HepG2 (cell line): Measurements from ENCODE around the gene RANBP17. TPM values are rescaled to one million over a fixed set of nuclear protein-coding genes. Genes with fewer than 3 reads are reported as not detected.

Experiments
- ATAC-seq: fragments of 200-7000 bp; cut with Tn5 transposase; 3 replicates; pipeline ENCODE4 v1.9.1; 2020; ENCODE audit warnings: mild to moderate bottlenecking, moderate library complexity
- BruUV-seq: library from RNA; stranded (reverse); fragments of 400-500 nt; replicated peaks from 2 replicates; lab custom pipeline; 2021; lab: Mats Ljungman, UMichigan
- CTCF ChIA-PET: fragments of 300-600 bp; formaldehyde crosslinking; extraction: SDS; loops from one replicate; lab custom pipeline; 2021; ENCODE audit warnings: low total read pairs, inconsistent platforms, low intra/inter-chr PET ratio; lab: Yijun Ruan, JAX
- POLR2A ChIA-PET: fragments of 350-600 bp; sonication (Branson Sonifier 250); formaldehyde crosslinking; loops from one replicate; lab custom pipeline; 2020; ENCODE audit warnings: antibody characterized with exemption, inconsistent platforms; lab: Yijun Ruan, JAX
- DNase-seq: peaks from one replicate; pipeline ENCODE4 v3.0.0-alpha.2; 2015; ENCODE audit warnings: low spot score
- FAIRE-seq: peaks from 3 replicates; lab custom pipeline; 2011; peaks lifted over from hg19 to GRCh38; lab: Jason Lieb, UNC
- H2AFZ ChIP-seq: one replicate; pipeline ENCODE4 v1.6.1; 2011; ENCODE audit warnings: low read length, inconsistent platforms
- H3K27ac ChIP-seq: fragments of 300-600 bp; 3 replicates; pipeline ENCODE4 v1.8.0; 2011; ENCODE audit warnings: mixed run types, mild to moderate bottlenecking, mixed read lengths, low read length, inconsistent platforms; ENCODE audit not compliant: insufficient read depth; ENCODE audit errors: extremely low read length
- H3K27me3 ChIP-seq, 2 experiments: fragments of 200-600 bp in 1 of 2; 2 replicates in 1 of 2; 3 replicates in 1 of 2; pipeline versions ENCODE4 v1.6.0 to v1.8.0; 2011; ENCODE audit warnings: low read length in 2 of 2, mild to moderate bottlenecking in 2 of 2, moderate library complexity in 2 of 2, inconsistent platforms in 1 of 2; ENCODE audit not compliant: insufficient read depth in 2 of 2, control insufficient read depth in 1 of 2
- H3K36me3 ChIP-seq, 2 experiments: fragments of 200-600 bp in 1 of 2; replicated peaks in 1 of 2; 2 replicates in 1 of 2; 3 replicates in 1 of 2; pipeline versions ENCODE4 v1.5.1 to v1.8.0; 2011; ENCODE audit warnings: low read length in 2 of 2, inconsistent platforms in 1 of 2; ENCODE audit not compliant: insufficient read depth in 2 of 2, control insufficient read depth in 1 of 2
- H3K4me1 ChIP-seq: 2 replicates; pipeline ENCODE4 v1.5.1; 2012; ENCODE audit warnings: low read length, inconsistent platforms; ENCODE audit not compliant: insufficient read depth
- H3K4me2 ChIP-seq: 2 replicates; pipeline ENCODE4 v1.6.0; 2011; ENCODE audit warnings: low read depth, low read length, inconsistent platforms
- H3K4me3 ChIP-seq, 3 experiments: fragments of 200-600 bp in 1 of 3; sonication (generic), shearing (Covaris generic) in 1 of 3; replicated peaks in 1 of 3; 2 replicates each; pipeline ENCODE4 v1.5.1; 2011 to 2016; ENCODE audit warnings: low read length in 3 of 3, inconsistent platforms in 2 of 3, low read depth in 2 of 3, mild to moderate bottlenecking in 2 of 3, control low read depth in 1 of 3, mixed read lengths in 1 of 3; ENCODE audit not compliant: insufficient read depth in 1 of 3
- H3K79me2 ChIP-seq: one replicate; pipeline ENCODE4 v1.6.1; 2011; ENCODE audit warnings: low read length, inconsistent platforms; ENCODE audit not compliant: insufficient read depth
- H3K9ac ChIP-seq: 2 replicates; pipeline ENCODE4 v1.6.0; 2011; ENCODE audit warnings: mild to moderate bottlenecking, low read depth, low read length, inconsistent platforms; ENCODE audit not compliant: insufficient read depth
- H3K9me3 ChIP-seq: 2 replicates; pipeline ENCODE4 v1.5.1; 2012; ENCODE audit warnings: mild to moderate bottlenecking, low read length
- H4K20me1 ChIP-seq: 2 replicates; pipeline ENCODE4 v1.6.0; 2011; ENCODE audit warnings: inconsistent platforms, mild to moderate bottlenecking, low read length, moderate library complexity; ENCODE audit not compliant: insufficient read depth
- ZFY ChIP-seq: sonication (generic); formaldehyde crosslinking; IDR thresholded peaks from 2 replicates; pipeline ENCODE4 v1.4.0; 2020; ENCODE audit warnings: missing genetic modification reagents
- WGBS: methylation state at CpG from one replicate; pipeline ENCODE4 v1.1.6; 2017; ENCODE audit warnings: low lambda C conversion rate; 5-methylcytosine and 5-hydroxymethylcytosine counted together
- in situ Hi-C: cut with HindIII; loops from 2 replicates; pipeline ENCODE4 v1.10.0; 2017; ENCODE audit warnings: low pct_unique_long_range_greater_than_20kb; ENCODE audit not compliant: extremely low pct_ligation_motif_present
- intact Hi-C: fragments of 100-400 bp; cut with micrococcal nuclease; formaldehyde crosslinking; loops from one replicate; pipeline ENCODE4 v1.10.0; 2022; ENCODE audit not compliant: unreplicated experiment
- polyA plus RNA-seq, 8 experiments: library from polyadenylated mRNA; depleted of rRNA in 3 of 8; stranded (reverse) in 7 of 8; unstranded in 1 of 8; fragments of >200 nt; fragmentation: Illumina TruSeq in 4 of 8; extraction: Trizol in 4 of 8; gene quantifications; 2 replicates each; pipeline versions ENCODE4 v1.2.1 to v1.2.3, GENCODE V29; 2011 to 2016; ENCODE audit warnings: low read depth in 4 of 8, missing spikeins in 1 of 8, mixed read lengths in 1 of 8; ENCODE audit not compliant: insufficient read depth in 1 of 8
- total RNA-seq, 5 experiments: library from RNA; depleted of rRNA; stranded (reverse); fragments of >200 nt; fragmentation: Illumina TruSeq; extraction: Trizol; gene quantifications; 2 replicates each; pipeline ENCODE4 v1.2.3, GENCODE V29; 2016; ENCODE audit warnings: low read depth in 1 of 5
- TF ChIP-seq, protein P1 (sequence below): IDR thresholded peaks from 2 replicates; pipeline ENCODE4 v1.6.1; 2016; ENCODE audit warnings: mild to moderate bottlenecking
- TF ChIP-seq, protein P2 (sequence below): sonication (generic); formaldehyde crosslinking; IDR thresholded peaks from 2 replicates; pipeline ENCODE4 v1.4.0; 2020; ENCODE audit warnings: missing genetic modification reagents, mild to moderate bottlenecking, borderline replicate concordance

Gene RANBP17
- total and polyA plus RNA-seq, 2 of the 13 experiments (the other 11 are each of a cell fraction or from before 2014, with no cell fraction given) = not detected

DNA sequence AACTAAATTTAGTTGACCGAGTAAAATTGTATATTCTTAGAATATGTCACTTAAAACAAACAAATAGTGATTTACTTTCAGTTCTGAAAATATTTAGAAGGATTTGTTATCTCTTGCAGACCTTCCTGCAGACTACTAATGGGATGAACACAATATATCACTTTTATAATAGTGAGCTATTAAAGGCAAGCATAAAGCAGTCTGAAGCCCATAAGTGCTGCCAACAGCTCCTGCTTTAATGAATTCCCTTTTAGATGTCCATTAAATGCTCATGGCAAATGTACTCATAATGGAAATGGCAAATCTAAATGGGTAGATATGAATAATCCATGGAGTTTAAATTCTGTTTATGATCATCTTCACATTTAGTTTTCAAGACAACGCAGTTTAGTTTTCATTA, 170.2 kb downstream of the RANBP17 start:
- Histone ChIP-seq H3K27ac (no peak overlapping the region), H3K4me3 (no peak overlapping the region), H2AFZ (no peak overlapping the region), H3K9ac (no peak overlapping the region), H3K27me3 (no peaks in the 10 kb centered on the region), H4K20me1 (no peaks in the 10 kb centered on the region)
- no peak for ATAC-seq
- BruUV-seq = no TSS peak
- no peak for DNase-seq
- intact Hi-C loops = no loop called here
- ChIA-PET POLR2A (no interaction called here), CTCF (no interaction called here)
- no peak for TF ChIP-seq ZFY
- TF ChIP-seq, protein P1, sequence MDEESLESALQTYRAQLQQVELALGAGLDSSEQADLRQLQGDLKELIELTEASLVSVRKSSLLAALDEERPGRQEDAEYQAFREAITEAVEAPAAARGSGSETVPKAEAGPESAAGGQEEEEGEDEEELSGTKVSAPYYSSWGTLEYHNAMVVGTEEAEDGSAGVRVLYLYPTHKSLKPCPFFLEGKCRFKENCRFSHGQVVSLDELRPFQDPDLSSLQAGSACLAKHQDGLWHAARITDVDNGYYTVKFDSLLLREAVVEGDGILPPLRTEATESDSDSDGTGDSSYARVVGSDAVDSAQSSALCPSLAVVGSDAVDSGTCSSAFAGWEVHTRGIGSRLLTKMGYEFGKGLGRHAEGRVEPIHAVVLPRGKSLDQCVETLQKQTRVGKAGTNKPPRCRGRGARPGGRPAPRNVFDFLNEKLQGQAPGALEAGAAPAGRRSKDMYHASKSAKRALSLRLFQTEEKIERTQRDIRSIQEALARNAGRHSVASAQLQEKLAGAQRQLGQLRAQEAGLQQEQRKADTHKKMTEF (CRISPR knock-in tag) = no peak
- TF ChIP-seq, protein P2, sequence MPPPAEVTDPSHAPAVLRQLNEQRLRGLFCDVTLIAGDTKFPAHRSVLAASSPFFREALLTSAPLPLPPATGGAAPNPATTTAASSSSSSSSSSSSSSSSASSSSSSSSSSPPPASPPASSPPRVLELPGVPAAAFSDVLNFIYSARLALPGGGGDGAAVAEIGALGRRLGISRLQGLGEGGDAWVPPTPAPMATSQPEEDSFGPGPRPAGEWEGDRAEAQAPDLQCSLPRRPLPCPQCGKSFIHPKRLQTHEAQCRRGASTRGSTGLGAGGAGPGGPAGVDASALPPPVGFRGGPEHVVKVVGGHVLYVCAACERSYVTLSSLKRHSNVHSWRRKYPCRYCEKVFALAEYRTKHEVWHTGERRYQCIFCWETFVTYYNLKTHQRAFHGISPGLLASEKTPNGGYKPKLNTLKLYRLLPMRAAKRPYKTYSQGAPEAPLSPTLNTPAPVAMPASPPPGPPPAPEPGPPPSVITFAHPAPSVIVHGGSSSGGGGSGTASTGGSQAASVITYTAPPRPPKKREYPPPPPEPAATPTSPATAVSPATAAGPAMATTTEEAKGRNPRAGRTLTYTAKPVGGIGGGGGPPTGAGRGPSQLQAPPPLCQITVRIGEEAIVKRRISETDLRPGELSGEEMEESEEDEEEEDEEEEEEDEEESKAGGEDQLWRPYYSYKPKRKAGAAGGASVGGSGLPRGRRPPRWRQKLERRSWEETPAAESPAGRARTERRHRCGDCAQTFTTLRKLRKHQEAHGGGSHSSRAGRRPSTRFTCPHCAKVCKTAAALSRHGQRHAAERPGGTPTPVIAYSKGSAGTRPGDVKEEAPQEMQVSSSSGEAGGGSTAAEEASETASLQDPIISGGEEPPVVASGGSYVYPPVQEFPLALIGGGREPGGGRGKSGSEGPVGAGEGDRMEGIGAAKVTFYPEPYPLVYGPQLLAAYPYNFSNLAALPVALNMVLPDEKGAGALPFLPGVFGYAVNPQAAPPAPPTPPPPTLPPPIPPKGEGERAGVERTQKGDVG (CRISPR knock-in tag) = no peak
- TF ChIP-seq, all 625 proteins: peak for 0
- no peaks in the 10 kb centered on the region for H3K9me3 ChIP-seq
- H3K4me1 ChIP-seq = no peaks in the 10 kb centered on the region
- no peak overlapping the region for H3K4me2 ChIP-seq
- in situ Hi-C loops = no loop called here
- no peak for FAIRE-seq
- no peaks in the 10 kb centered on the region for H3K36me3 ChIP-seq
- no peaks in the 10 kb centered on the region for H3K79me2 ChIP-seq
- WGBS = 1% methylated on average over 2 of the region's 2 CpGs
